LNCAP (cell line): ENCODE measurements around the gene DAGLA.
A peak's percentile ranks its signal among the peaks of the same experiment; 100 is the strongest.

Source experiments
- TF ChIP-seq, protein P1 (sequence below): fragments of 450-650 bp; IDR thresholded peaks from 2 replicates; pipeline ENCODE4 v1.5.1; 2017; ENCODE audit warnings: mild to moderate bottlenecking

DAGLA gene

DNA sequence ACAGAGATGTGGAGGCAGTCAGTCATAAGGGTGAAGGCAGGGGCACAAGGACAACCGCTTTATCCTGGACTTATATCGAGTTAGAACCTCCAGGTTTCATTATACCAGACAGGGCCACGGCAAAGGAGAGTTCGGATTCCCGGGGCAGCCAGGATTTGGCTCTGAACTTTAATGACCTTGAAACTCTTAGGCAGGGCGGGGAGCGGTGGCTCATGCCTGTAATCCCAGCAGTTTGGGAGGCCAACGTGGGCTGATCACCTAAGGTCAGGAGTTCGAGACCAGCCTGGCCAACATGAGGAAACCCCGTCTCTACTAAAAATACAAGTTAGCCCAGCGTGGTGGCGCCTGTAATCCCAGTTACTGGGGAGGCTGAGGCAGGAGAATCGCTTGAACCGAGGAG, 71.2 kb downstream of the DAGLA start:
- TF ChIP-seq, protein P1, sequence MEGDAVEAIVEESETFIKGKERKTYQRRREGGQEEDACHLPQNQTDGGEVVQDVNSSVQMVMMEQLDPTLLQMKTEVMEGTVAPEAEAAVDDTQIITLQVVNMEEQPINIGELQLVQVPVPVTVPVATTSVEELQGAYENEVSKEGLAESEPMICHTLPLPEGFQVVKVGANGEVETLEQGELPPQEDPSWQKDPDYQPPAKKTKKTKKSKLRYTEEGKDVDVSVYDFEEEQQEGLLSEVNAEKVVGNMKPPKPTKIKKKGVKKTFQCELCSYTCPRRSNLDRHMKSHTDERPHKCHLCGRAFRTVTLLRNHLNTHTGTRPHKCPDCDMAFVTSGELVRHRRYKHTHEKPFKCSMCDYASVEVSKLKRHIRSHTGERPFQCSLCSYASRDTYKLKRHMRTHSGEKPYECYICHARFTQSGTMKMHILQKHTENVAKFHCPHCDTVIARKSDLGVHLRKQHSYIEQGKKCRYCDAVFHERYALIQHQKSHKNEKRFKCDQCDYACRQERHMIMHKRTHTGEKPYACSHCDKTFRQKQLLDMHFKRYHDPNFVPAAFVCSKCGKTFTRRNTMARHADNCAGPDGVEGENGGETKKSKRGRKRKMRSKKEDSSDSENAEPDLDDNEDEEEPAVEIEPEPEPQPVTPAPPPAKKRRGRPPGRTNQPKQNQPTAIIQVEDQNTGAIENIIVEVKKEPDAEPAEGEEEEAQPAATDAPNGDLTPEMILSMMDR = no peak

DNA sequence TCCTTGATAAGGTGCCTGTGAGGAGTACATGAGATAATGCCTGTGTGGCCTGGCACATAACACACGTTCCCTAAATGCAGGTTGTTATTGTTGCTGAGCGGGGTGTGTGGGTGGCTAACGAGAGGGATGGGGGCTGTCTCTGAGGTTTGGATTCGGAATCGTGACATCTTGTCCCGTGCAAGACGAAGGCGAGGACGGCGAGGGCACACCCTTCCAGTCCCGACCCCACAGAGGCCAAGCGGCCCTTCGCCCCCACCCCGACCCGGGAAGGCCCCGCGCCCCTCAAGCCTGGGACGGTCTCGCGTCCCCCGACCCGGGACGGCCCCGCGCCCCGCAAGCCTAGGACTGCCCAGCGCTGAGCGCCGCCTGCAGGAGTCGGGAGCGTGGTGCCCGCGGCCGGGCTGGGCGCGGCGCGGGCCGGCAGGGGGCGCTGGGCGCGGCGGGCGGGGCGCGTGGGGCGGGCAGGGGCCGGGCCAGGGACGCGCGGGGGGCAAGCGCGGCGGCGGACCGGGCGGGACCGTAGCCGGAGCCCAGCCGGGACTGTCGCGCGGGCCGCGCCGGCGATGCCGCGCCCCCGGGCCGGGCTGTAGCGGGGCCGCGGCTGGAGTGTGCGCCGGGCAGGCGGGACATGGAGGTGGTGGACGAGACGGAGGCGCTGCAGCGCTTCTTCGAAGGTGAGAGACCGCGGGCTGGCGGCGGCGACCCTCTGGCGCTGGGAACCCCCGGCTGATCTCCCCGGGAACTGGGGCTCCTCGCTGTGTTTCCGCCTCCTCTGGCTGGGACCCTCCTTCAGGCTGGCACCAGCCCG, 72.1 kb downstream of the DAGLA start, which contains the start of gene MYRF:
Gene MYRF, plus strand, starts transcription at position 520 of the 808 bp plus-strand sequence. Its CDS starts 109 bp downstream, at position 629.
- TF ChIP-seq, protein P1 = peak; percentile 98

DNA sequence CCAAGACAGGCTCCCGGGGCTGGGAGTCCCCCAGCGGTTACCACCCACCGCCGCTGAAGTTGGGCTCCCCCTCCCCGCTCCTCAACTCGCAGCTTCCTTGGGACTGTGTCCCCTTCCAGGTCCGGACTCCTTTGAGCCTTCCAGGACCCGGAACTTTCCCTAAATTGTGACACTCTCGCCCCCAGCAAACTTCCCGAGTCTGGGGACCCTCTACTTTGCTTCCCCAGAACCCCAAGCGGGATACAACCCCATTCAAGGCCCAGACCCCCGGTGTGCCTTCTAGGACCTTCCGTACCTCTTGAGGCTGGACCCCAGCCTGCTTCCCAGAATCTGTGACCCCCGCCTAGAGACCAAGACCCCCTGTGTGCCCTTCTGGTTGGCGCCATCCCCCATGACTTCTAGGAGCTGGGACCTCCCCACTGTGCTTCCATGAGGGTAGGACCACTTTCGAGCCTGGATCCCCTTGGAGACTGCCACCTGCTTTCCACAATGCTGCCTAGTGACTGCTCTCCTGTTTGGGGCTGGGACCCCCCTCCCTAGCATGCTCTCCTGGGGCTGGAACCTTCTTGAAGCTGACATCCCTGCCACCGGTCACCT, 72.8 kb downstream of the DAGLA start:
- TF ChIP-seq, protein P1 = no peak

DNA sequence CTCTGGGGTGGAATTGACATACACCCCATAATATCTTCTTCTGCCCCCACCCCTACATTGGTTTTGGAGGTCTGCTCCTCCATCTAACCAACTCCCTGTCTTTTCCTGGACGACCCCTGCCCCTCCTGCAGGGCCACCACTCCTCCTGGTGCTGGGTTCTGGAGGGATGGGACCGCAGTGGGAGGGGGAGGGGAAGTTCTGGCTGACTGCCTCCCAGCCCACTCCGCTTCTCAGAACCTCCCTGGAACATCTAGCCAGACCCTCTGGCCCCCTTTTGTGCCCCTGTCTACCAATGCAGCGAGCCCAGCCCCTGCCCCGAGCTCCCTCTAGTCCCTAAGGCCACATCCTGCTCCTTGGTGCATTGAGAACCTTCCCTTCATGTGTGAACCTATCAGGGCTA, 73.5 kb downstream of the DAGLA start:
- TF ChIP-seq, protein P1 = no peak

DNA sequence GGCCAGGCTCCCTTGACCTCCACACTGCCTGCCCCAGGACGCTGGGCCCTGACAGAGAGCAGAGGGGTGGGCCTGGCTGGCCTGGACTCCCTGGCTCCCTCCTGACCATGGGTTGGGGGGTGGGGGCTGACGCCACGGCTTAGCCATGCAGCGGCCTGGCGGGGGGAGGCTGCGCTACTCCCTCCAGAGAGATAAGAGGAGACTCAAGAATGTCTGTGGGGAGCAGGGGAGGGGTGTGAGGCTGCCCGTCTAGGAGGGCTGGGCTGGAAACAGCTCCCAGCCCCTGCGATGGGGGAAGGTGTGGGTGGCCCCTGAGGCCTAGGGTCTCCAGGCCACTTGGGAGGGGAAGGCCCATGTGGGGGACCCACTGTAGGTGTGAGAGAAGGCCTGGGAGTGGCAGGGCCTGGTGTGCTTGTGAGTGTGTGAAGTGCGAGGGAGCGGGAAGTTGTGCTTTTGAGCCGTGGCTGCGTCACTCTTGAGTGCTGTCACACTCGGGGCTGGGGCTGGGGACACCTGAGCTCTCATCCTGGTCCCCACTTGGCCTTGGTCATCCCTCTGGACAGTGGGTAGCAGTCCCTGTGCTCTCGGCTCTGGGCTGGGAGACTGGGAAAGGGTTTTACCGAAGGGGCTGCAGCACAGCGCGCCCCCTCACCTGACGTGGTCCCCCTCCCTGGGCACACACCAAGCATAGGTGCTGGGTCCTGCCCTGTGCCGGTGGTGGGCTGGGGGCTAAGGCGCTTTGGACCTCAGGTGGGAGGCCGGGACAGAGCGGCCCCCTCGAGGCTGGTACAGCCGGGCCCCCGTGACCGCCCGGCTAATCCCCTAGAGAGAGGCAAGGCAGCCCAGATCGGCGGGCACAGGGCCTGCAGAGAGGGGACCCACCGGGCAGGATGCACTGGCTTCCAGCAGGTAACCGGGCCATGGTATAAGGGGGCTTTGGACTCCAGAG, 74.6 kb downstream of the DAGLA start:
- TF ChIP-seq, protein P1 = no peak

DNA sequence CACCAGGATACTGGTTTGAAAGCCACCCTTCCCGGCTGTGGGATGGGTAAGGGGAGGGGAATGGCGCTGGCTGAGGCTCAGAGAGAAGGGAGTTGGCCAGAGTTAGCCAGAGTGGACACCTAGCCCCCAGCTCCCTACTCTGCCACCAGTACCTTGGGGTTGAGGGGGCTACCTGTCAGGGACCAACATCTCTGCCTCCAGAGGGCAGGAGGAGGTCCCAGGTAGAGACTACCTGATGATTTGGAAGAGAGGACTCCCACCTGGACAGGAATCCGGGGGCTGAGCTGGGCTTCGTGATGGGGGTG, 75.9 kb downstream of the DAGLA start:
- TF ChIP-seq, protein P1 = no peak

DNA sequence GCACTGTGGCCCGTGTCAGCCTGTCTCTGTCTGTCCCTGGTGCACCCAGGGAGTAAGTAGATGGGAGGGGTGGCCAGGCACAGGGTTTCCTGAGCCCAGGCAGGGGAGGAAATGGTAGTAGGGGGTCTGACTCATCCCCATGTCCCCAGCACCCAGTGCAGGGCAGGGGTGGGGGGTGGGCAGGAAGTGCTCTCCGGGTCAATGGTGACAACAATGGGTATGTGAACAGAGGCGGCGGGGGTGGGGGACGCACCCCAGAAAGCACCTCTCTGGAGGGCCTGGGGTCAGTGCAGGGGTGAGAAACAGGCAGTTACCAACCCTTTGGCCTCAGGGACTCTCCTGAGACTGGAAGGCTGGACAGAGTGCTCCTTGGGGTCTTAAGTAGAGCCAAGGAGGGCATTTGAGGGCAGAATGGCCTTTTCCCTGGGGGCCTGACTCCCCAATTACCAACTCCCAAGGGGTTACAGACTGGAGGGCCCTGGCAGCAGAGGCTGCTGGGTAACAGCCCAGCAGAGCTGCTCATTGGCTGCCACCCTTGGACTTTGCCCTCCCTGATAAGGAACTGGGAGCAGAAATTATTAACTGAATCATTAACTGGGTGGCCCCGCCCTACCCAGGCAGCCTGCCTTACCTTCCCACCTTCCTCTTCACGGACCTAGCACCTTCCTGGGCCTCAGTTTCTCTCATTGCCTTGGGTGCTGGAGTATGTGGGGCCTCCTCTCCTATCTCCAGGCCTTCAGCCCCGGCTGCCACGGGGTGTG, 76.4 kb downstream of the DAGLA start:
- TF ChIP-seq, protein P1 = no peak
